Stimulated activated CD4-positive, alpha-beta T cell treated with anti-CD3 and anti-CD28 coated beads, TNF-alpha, amount 100 ng/mL, for 4 hours (primary cell): ENCODE measurements around the gene SORCS2.

ENCODE experiments used
- DNase-seq, 3 experiments: peaks; one replicate each; pipeline ENCODE4 v3.0.0-alpha.2; 2020; ENCODE audit warnings: low read depth in 3 of 3

The SORCS2 gene

GRCh38 chr4:7371210-7371941 is 179.0 kb downstream of the SORCS2 start:
- no peak for DNase-seq

- DNase-seq = no peak
Observed at GRCh38 chr4:7372673-7373072, 180.3 kb downstream of the SORCS2 start.

GRCh38 chr4:7374571-7374970 is 182.2 kb downstream of the SORCS2 start:
- DNase-seq = no peak

GRCh38 chr4:7375427-7375826 is 183.1 kb downstream of the SORCS2 start:
- DNase-seq = no peak

GRCh38 chr4:7377223-7377865 is 185.0 kb downstream of the SORCS2 start:
- no peak for DNase-seq

GRCh38 chr4:7379186-7379585 is 186.8 kb downstream of the SORCS2 start:
- no peak for DNase-seq

GRCh38 chr4:7379719-7380118 is 187.4 kb downstream of the SORCS2 start:
- DNase-seq = no peak

- no peak for DNase-seq
Observed at GRCh38 chr4:7381221-7381889, 189.0 kb downstream of the SORCS2 start.

GRCh38 chr4:7381890-7382633 is 189.7 kb downstream of the SORCS2 start:
- DNase-seq = no peak

- no peak for DNase-seq
Observed at GRCh38 chr4:7382634-7383014, 190.3 kb downstream of the SORCS2 start.

GRCh38 chr4:7383266-7383665 is 190.9 kb downstream of the SORCS2 start:
- no peak for DNase-seq

GRCh38 chr4:7384003-7384928 is 191.9 kb downstream of the SORCS2 start:
- DNase-seq = no peak

- no peak for DNase-seq
Observed at GRCh38 chr4:7384929-7385890, 192.9 kb downstream of the SORCS2 start.

GRCh38 chr4:7387925-7388324 is 195.6 kb downstream of the SORCS2 start:
- DNase-seq = no peak

GRCh38 chr4:7388627-7389026 is 196.3 kb downstream of the SORCS2 start:
- DNase-seq = no peak

- no peak for DNase-seq
Observed at GRCh38 chr4:7389101-7389701, 196.9 kb downstream of the SORCS2 start.

- no peak for DNase-seq
Observed at GRCh38 chr4:7389719-7390118, 197.4 kb downstream of the SORCS2 start.

- DNase-seq = no peak
Observed at GRCh38 chr4:7390336-7390735, 198.0 kb downstream of the SORCS2 start.

- DNase-seq = no peak
Observed at GRCh38 chr4:7390906-7391636, 198.7 kb downstream of the SORCS2 start.
